Smooth muscle cell (in vitro differentiated cells): ENCODE data around the gene RPL29. TPM values are rescaled to one million over a fixed set of nuclear protein-coding genes. Genes with fewer than 3 reads are reported as not detected.

ENCODE experiments used
- DNase-seq: peaks from one replicate; lab custom pipeline; 2025; ENCODE audit not compliant: unreplicated experiment; lab: John Stamatoyannopoulos, UW
- H2AFZ ChIP-seq: fragments of 200-600 bp; sonication (generic); 2 replicates; pipeline ENCODE4 v1.6.0; 2016; ENCODE audit warnings: antibody characterized with exemption, low read depth, mild to moderate bottlenecking
- H3F3A ChIP-seq: fragments of 200-600 bp; sonication (generic); 2 replicates; pipeline ENCODE4 v1.6.0; 2017; ENCODE audit warnings: antibody characterized with exemption, low read depth
- H3K27ac ChIP-seq: fragments of 200-600 bp; sonication (generic); 2 replicates; pipeline ENCODE4 v1.5.1; 2016; ENCODE audit warnings: low read depth, mild to moderate bottlenecking
- H3K27me3 ChIP-seq: fragments of 200-600 bp; sonication (generic); 2 replicates; pipeline ENCODE4 v1.6.1; 2016; ENCODE audit warnings: low read depth, mild to moderate bottlenecking
- H3K36me3 ChIP-seq: fragments of 200-600 bp; sonication (generic); 2 replicates; pipeline ENCODE4 v1.5.1; 2016; ENCODE audit warnings: low read depth
- H3K4me1 ChIP-seq: fragments of 200-600 bp; sonication (generic); 2 replicates; pipeline ENCODE4 v1.5.1; 2016; ENCODE audit warnings: low read depth
- H3K4me2 ChIP-seq: fragments of 200-600 bp; sonication (generic); 2 replicates; pipeline ENCODE4 v1.6.0; 2016; ENCODE audit warnings: mild to moderate bottlenecking
- H3K4me3 ChIP-seq: fragments of 200-600 bp; sonication (generic); 2 replicates; pipeline ENCODE4 v1.5.1; 2016; ENCODE audit warnings: mild to moderate bottlenecking
- H3K79me2 ChIP-seq: fragments of 200-600 bp; sonication (generic); 2 replicates; pipeline ENCODE4 v1.6.0; 2016; ENCODE audit warnings: low read depth, mild to moderate bottlenecking
- H3K9ac ChIP-seq: fragments of 200-600 bp; sonication (generic); 2 replicates; pipeline ENCODE4 v1.6.0; 2016; ENCODE audit warnings: low read depth
- H3K9me3 ChIP-seq: fragments of 200-600 bp; sonication (generic); replicated peaks from 2 replicates; pipeline ENCODE4 v1.5.1; 2016; ENCODE audit warnings: low read depth
- H4K20me1 ChIP-seq: fragments of 200-600 bp; sonication (generic); 2 replicates; pipeline ENCODE4 v1.6.0; 2016; ENCODE audit warnings: low read depth
- WGBS: methylation state at CpG from one replicate; pipeline ENCODE4 v1.1.7; 2016; ENCODE audit warnings: low lambda C conversion rate; 5-methylcytosine and 5-hydroxymethylcytosine counted together
- polyA plus RNA-seq: library from polyadenylated mRNA; unstranded; fragments of >200 nt; fragmentation: Nextera tagmentation; extraction: Ambion mirVana; gene quantifications from 2 replicates; pipeline ENCODE4 v1.2.1, GENCODE V29; 2016
- total RNA-seq: library from RNA; depleted of rRNA; stranded (reverse); fragments of >200 nt; gene quantifications from 2 replicates; pipeline ENCODE4 v1.2.3, GENCODE V29; 2014
- TF ChIP-seq, protein P1 (sequence below): fragments of 200-600 bp; sonication (generic); IDR thresholded peaks from 2 replicates; pipeline ENCODE4 v1.5.1; 2017; ENCODE audit warnings: borderline replicate concordance, mild to moderate bottlenecking, antibody characterized with exemption; ENCODE audit not compliant: insufficient read depth, poor library complexity, severe bottlenecking

Gene RPL29
- total and polyA plus RNA-seq, 2 experiments from 2014 or later: 708 to 1,004 TPM

- Histone ChIP-seq H4K20me1 (no peaks in the 10 kb centered on the region), H3K4me2 (no peak overlapping the region), H3K4me3 (no peak overlapping the region), H3F3A (peaks cover 9% of the 10 kb centered on the region), H3K36me3 (no peaks in the 10 kb centered on the region), H3K27me3 (no peaks in the 10 kb centered on the region), H2AFZ (no peak overlapping the region), H3K79me2 (no peaks in the 10 kb centered on the region), H3K4me1 (peaks cover 9% of the 10 kb centered on the region), H3K9me3 (no peaks in the 10 kb centered on the region), H3K27ac (no peak overlapping the region), H3K9ac (no peak overlapping the region)
- DNase-seq: no peak
- TF ChIP-seq, protein P1, sequence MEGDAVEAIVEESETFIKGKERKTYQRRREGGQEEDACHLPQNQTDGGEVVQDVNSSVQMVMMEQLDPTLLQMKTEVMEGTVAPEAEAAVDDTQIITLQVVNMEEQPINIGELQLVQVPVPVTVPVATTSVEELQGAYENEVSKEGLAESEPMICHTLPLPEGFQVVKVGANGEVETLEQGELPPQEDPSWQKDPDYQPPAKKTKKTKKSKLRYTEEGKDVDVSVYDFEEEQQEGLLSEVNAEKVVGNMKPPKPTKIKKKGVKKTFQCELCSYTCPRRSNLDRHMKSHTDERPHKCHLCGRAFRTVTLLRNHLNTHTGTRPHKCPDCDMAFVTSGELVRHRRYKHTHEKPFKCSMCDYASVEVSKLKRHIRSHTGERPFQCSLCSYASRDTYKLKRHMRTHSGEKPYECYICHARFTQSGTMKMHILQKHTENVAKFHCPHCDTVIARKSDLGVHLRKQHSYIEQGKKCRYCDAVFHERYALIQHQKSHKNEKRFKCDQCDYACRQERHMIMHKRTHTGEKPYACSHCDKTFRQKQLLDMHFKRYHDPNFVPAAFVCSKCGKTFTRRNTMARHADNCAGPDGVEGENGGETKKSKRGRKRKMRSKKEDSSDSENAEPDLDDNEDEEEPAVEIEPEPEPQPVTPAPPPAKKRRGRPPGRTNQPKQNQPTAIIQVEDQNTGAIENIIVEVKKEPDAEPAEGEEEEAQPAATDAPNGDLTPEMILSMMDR: no peak
- WGBS: 96% methylated on average over 21 of the region's 21 CpGs
These were observed 22.8 kb upstream of the RPL29 start for GRCh38 chr3:52018319-52019000.

- peaks cover 2% of the 10 kb centered on the region for H3F3A ChIP-seq
- H3K4me1 ChIP-seq: peaks cover 7% of the 10 kb centered on the region
- no peak overlapping the region for H2AFZ ChIP-seq
- no peak overlapping the region for H3K4me2 ChIP-seq
- no peaks in the 10 kb centered on the region for H3K27me3 ChIP-seq
- no peaks in the 10 kb centered on the region for H4K20me1 ChIP-seq
- H3K4me3 ChIP-seq: no peak overlapping the region
- H3K9ac ChIP-seq: no peak overlapping the region
- no peak for DNase-seq
- 83% methylated on average over 11 of the region's 11 CpGs for WGBS
- TF ChIP-seq, protein P1: no peak
- H3K79me2 ChIP-seq: no peaks in the 10 kb centered on the region
- H3K36me3 ChIP-seq: no peaks in the 10 kb centered on the region
- no peaks in the 10 kb centered on the region for H3K9me3 ChIP-seq
- no peak overlapping the region for H3K27ac ChIP-seq
These were observed 21.9 kb upstream of the RPL29 start for GRCh38 chr3:52017586-52017985.

GRCh38 chr3:52015438-52016228 lies 19.9 kb upstream of the RPL29 start:
- Histone ChIP-seq H4K20me1 (no peaks in the 10 kb centered on the region), H3K27ac (no peak overlapping the region), H3K79me2 (no peaks in the 10 kb centered on the region), H3K4me1 (no peaks in the 10 kb centered on the region), H2AFZ (no peak overlapping the region), H3F3A (no peaks in the 10 kb centered on the region), H3K9ac (no peak overlapping the region), H3K27me3 (no peaks in the 10 kb centered on the region), H3K4me2 (no peak overlapping the region), H3K9me3 (no peaks in the 10 kb centered on the region), H3K4me3 (no peak overlapping the region), H3K36me3 (no peaks in the 10 kb centered on the region)
- WGBS: 91% methylated on average over 13 of the region's 13 CpGs
- no peak for DNase-seq
- TF ChIP-seq, protein P1: no peak
